Gastrocnemius medialis (tissue), 4 donors: ENCODE measurements around the gene SMC4. TPM values are rescaled to one million over a fixed set of nuclear protein-coding genes. Genes with fewer than 3 reads are reported as not detected.
"Not testable (repeated sequence)": the region's sequence is repeated elsewhere in the genome, so short reads cannot be mapped to it uniquely, and the experiment has no call there.

ENCODE experiments used
- ATAC-seq, 2 donors: fragments of 150-250 bp; one replicate each; pipeline ENCODE4 v1.9.1; 2016
- DNase-seq, 2 donors: peaks; one replicate each; pipeline ENCODE4 v3.0.0-alpha.2; 2019
- H3K27ac ChIP-seq, 4 donors: fragments of 200-600 bp; sonication (generic); 1 replicate in 1 of 4; 2 replicates in 3 of 4; pipeline ENCODE4 v1.5.1; 2016 to 2018; ENCODE audit warnings: mild to moderate bottlenecking in 2 of 4, moderate library complexity in 1 of 4
- H3K27me3 ChIP-seq, 3 donors: fragments of 200-600 bp; sonication (generic) in 2 of 3; 1 replicate in 1 of 3; 2 replicates in 2 of 3; pipeline versions ENCODE4 v1.5.1 to v1.6.0; 2016 to 2019; ENCODE audit warnings: mild to moderate bottlenecking in 1 of 3, moderate library complexity in 1 of 3
- H3K36me3 ChIP-seq, 2 donors: fragments of 200-600 bp; sonication (generic) in 1 of 2; one replicate each; pipeline ENCODE4 v1.5.1; 2017 to 2018
- H3K4me1 ChIP-seq, 2 donors: fragments of 200-600 bp; sonication (generic) in 1 of 2; one replicate each; pipeline ENCODE4 v1.5.1; 2016 to 2017; ENCODE audit warnings: mild to moderate bottlenecking in 2 of 2
- H3K4me3 ChIP-seq, 4 donors: fragments of 200-600 bp; sonication (generic) in 3 of 4; 1 replicate in 1 of 4; 2 replicates in 3 of 4; pipeline ENCODE4 v1.5.1; 2016 to 2019; ENCODE audit warnings: mild to moderate bottlenecking in 2 of 4
- H3K9me3 ChIP-seq, 3 donors: fragments of 200-600 bp; sonication (generic) in 2 of 3; 1 replicate in 1 of 3; 2 replicates in 2 of 3; pipeline ENCODE4 v1.5.1; 2016 to 2019
- POLR2A ChIP-seq, 2 donors: fragments of 450-650 bp; IDR thresholded peaks; one replicate each; pipeline ENCODE4 v1.6.1; 2017; ENCODE audit warnings: antibody characterized with exemption in 2 of 2, mild to moderate bottlenecking in 2 of 2, moderate library complexity in 2 of 2
- in situ Hi-C, 4 donors: fragments of 200-750 bp; cut with MboI; loops; one replicate each; pipeline versions ENCODE4 v1.15.0 to v1.8.0; 2017; ENCODE audit warnings: low sequenced_read_pairs in 4 of 4
- intact Hi-C: fragments of 100-400 bp; cut with DNase I; formaldehyde crosslinking; loops from one replicate; pipeline ENCODE4 v1.15.1; 2023; ENCODE audit warnings: low total_unique reads
- total RNA-seq, 4 donors: library from RNA; depleted of rRNA; stranded (reverse); fragments of >200 nt; gene quantifications; one replicate each; pipeline versions ENCODE4 v1.1.0 to v1.2.3, GENCODE V29; 2016
- TF ChIP-seq, protein P1 (sequence below), 5 experiments: fragments of 450-650 bp in 3 of 5; fragments of 200-600 bp in 2 of 5; sonication (generic) in 2 of 5; IDR thresholded peaks in 4 of 5; conservative IDR thresholded peaks in 1 of 5; 1 replicate in 4 of 5; 2 replicates in 1 of 5; pipeline ENCODE4 v1.5.1; 2016 to 2019; ENCODE audit warnings: antibody characterized with exemption in 5 of 5, mild to moderate bottlenecking in 3 of 5, moderate library complexity in 3 of 5

Gene SMC4
- total RNA-seq, 4 donors from 2014 or later: 7.2 to 24.3 (median 14.7) TPM

DNA sequence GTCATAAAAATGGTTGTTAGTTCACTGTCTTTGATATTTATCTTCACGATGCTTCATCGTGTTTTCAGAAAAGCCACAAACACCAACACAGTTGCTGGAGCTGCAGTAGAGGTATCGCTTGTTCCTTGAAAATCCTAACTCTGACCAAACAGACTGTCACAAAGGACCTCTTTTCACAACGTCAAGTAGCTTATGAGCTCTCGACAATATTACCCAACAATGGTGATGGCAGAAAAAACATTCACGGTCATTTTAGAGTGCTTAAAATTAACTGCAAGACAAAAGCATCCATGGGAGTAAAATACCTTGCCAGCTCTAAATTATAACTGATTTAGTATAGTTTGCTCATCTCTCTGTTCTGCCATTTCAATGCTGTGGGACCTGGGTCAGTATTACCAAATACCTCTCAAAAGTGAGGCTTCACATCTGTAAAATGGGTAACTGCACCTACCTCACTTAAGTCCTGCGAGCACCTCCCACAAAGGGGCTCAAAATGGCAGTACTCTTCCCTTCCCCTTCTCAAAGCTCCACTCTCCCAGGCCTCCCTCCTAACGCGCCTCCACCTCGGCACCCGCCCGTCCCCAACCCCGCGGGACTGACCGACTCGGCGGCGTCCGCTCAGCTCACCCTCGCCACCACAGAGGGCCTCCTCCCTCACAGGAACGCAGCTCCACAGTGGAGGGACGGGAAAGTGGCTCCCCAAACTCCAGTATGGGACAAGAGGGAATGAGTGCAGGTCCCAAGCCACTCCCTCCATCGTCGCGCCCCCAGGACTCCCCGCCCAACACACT is 49.6 kb downstream of the SMC4 start:
- Histone ChIP-seq H3K4me3 (peak overlapping the region; percentile 36 to 51 (median 42)), H3K4me1 (peaks cover 0 to 7% of the 10 kb centered on the region in 2 donors), H3K27ac (no peak overlapping the region), H3K36me3 (no peaks in the 10 kb centered on the region), H3K9me3 (no peaks in the 10 kb centered on the region), H3K27me3 (peaks cover 27 to 42% (median 34%) of the 10 kb centered on the region in 3 donors)
- peak in 1 of 2 donors; percentile 30 for ATAC-seq
- TF ChIP-seq POLR2A (IDR thresholded peaks at IDR 0.05): no peak
- TF ChIP-seq, protein P1, sequence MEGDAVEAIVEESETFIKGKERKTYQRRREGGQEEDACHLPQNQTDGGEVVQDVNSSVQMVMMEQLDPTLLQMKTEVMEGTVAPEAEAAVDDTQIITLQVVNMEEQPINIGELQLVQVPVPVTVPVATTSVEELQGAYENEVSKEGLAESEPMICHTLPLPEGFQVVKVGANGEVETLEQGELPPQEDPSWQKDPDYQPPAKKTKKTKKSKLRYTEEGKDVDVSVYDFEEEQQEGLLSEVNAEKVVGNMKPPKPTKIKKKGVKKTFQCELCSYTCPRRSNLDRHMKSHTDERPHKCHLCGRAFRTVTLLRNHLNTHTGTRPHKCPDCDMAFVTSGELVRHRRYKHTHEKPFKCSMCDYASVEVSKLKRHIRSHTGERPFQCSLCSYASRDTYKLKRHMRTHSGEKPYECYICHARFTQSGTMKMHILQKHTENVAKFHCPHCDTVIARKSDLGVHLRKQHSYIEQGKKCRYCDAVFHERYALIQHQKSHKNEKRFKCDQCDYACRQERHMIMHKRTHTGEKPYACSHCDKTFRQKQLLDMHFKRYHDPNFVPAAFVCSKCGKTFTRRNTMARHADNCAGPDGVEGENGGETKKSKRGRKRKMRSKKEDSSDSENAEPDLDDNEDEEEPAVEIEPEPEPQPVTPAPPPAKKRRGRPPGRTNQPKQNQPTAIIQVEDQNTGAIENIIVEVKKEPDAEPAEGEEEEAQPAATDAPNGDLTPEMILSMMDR (IDR thresholded peaks at IDR 0.05 in 4 of 5, conservative IDR thresholded peaks at IDR 0.05 in 1 of 5): no peak
- no peak for DNase-seq
- in situ Hi-C loops (no loop called here), intact Hi-C loops (no loop called here)

DNA sequence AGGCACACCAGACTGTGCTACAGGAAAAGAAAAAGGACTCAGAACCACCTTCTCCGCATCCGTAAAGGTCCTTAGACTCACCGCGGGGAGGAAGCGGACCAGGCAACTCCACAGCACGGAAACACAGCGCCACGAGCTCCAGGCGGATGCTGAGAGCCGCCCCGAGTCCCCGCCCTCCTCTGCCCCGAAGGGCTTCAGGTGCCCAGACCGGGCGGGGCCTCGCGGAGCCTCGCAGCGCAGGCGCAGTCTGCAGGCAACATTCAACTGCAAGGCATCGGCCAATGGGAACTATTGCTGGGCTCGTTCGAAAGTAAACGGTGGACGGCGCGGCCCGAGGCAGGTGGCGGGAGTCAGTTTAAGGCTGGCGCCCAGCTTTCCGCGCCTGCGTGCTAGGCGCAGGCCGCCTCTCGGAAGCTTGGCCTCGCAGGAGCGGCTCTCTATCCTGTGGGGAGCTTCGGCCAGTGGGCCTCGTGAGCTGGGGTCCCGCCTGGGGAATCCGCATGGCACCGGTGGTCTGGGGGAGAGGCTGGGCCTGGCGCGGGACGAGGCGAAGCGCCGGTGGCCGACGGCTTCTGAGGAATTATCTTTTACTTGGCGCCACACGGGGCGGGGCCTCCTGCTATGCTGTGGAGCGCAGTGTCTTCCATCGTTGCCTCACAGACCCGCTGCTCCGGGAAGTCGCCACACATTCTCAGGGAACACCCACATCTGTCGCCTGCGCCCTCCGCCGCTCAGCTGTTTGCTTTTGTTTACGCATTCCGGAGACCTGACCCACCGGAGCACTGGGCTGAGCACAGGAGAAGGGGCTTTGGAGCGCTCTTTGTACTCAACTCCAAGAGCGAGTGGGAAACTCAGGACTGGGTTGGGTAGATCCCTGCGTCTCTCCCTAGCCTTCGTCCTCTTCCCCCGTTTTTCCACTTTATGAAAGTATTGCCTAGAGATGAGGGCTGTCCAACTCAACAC is 50.5 kb downstream of the SMC4 start, which contains the start of gene TRIM59:
TSS of gene TRIM59 (minus strand) at position 151 of the 963 bp plus-strand sequence. CDS start 10,603 bp downstream, outside the sequence.
- H3K4me1 ChIP-seq: peaks cover 0 to 7% of the 10 kb centered on the region in 2 donors
- peaks cover 27 to 42% (median 34%) of the 10 kb centered on the region in 3 donors for H3K27me3 ChIP-seq
- H3K36me3 ChIP-seq: no peaks in the 10 kb centered on the region
- H3K27ac ChIP-seq: no peak within 1 kb of the TSS
- H3K9me3 ChIP-seq: no peaks in the 10 kb centered on the region
- TF ChIP-seq POLR2A (IDR thresholded peaks at IDR 0.05): no peak
- TF ChIP-seq, protein P1 (IDR thresholded peaks at IDR 0.05 in 4 of 5, conservative IDR thresholded peaks at IDR 0.05 in 1 of 5): no peak
- intact Hi-C loops: no loop called here
- peak within 1 kb of the TSS; percentile 36 to 51 (median 42) for H3K4me3 ChIP-seq
- in situ Hi-C loops: no loop called here
- peak; percentile 30 to 33 for ATAC-seq
- peak; percentile 18 to 44 for DNase-seq

DNA sequence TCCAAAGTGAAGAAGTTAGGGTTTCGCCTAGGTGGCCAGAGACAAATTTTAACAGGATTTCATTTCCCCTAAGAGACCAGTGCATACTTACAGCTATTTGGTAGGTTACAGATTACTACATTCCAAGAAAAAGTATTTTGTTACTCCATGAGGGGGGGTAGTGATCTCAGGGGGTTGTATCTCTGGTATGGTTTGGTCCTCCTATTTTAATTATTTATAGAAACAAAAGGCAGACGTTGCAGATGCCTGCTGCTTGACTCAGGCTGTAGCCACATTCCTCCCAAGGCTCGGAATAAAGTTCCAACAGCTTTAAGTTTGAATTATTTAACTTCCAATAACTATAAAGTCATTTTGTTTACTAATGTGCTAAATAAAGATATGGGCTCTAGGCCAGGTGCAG is 51.4 kb downstream of the SMC4 start:
- Histone ChIP-seq H3K27ac (no peak overlapping the region), H3K27me3 (peaks cover 27 to 42% (median 34%) of the 10 kb centered on the region in 3 donors), H3K4me3 (no peak overlapping the region), H3K9me3 (no peaks in the 10 kb centered on the region), H3K36me3 (no peaks in the 10 kb centered on the region), H3K4me1 (peaks cover 0 to 7% of the 10 kb centered on the region in 2 donors)
- in situ Hi-C loops (no loop called here), intact Hi-C loops (no loop called here)
- ATAC-seq: no peak
- no peak for DNase-seq
- TF ChIP-seq, protein P1 (IDR thresholded peaks at IDR 0.05 in 4 of 5, conservative IDR thresholded peaks at IDR 0.05 in 1 of 5): no peak

DNA sequence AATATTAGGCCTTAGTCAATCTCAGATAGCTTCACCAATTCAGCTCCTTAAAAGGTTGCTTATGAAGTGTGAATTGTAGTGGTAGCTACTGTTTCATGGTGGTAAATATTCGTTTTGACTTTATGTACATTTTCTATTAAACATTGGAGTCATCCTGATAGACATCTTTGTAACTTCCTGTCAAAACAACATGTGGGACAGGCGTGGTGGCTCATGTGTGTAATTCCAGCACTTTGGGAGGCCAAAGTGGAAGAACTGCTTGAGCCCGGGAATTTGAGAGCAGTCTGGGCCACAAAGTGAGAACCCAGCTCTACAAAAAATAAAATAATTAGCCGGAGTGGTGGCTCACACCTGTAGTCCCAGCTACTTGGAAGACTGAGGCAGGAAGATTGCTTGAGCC is 52.2 kb downstream of the SMC4 start:
- Histone ChIP-seq H3K27me3 (peaks cover 27 to 39% (median 33%) of the 10 kb centered on the region in 3 donors), H3K27ac (no peak overlapping the region), H3K4me3 (no peak overlapping the region), H3K36me3 (no peaks in the 10 kb centered on the region), H3K4me1 (peaks cover 0 to 7% of the 10 kb centered on the region in 2 donors), H3K9me3 (no peaks in the 10 kb centered on the region)
- in situ Hi-C loops: no loop called here
- ATAC-seq (no peak), DNase-seq (no peak)
- no peak for TF ChIP-seq POLR2A (IDR thresholded peaks at IDR 0.05)
- TF ChIP-seq, protein P1 (IDR thresholded peaks at IDR 0.05 in 4 of 5, conservative IDR thresholded peaks at IDR 0.05 in 1 of 5): no peak
- intact Hi-C loops: no loop called here

DNA sequence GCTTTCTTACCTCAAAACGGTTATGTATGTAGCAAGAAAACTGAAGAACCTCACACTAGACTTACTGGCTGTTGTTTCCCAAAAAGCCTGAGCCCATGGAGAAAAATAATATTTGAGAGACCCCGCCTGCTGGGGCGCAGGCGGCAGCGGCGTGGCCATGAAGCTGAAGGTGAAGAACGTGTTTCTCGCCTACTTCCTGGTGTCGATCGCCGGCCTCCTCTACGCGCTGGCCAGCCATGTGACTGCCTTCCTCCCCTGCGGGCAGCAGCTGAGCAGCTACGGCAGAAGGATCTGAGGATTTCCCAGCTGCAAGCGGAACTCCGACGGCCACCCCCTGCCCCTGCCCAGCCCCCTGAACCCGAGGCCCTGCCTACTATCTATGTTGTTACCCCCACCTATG is 52.8 kb downstream of the SMC4 start:
- H3K36me3 ChIP-seq, H3K4me3 ChIP-seq, DNase-seq, H3K9me3 ChIP-seq, in situ Hi-C loops, H3K4me1 ChIP-seq, H3K27ac ChIP-seq, intact Hi-C loops, ATAC-seq: not testable (repeated sequence)
- H3K27me3 ChIP-seq: peaks cover 27 to 34% (median 28%) of the 10 kb centered on the region in 3 donors
